Measurements from ENCODE around the gene MICU2.

- TF ChIP-seq CTCF (IDR thresholded peaks at IDR 0.05) = no peak
- no peak for TF ChIP-seq POLR2A (IDR thresholded peaks at IDR 0.05)
- TF ChIP-seq POLR2AphosphoS5 (IDR thresholded peaks at IDR 0.05) = peak; percentile 16
Observed at GRCh38 chr13:21458451-21458812, 145.5 kb downstream of the MICU2 start.

Measured in prostate gland (tissue), 2 donors.